HG02610 (cell line): ENCODE data around the gene ATF3.

ENCODE experiments used
- ATAC-seq: cut with Tn5 transposase; IDR thresholded peaks from one replicate; pipeline ENCODE4 v1.9.1; 2021; ENCODE audit warnings: mild to moderate bottlenecking, moderate library complexity; ENCODE audit not compliant: unreplicated experiment

Gene ATF3

GRCh38 chr1:212607913-212608391 is 609 bp upstream of the ATF3 start:
- peak; percentile 3 for ATAC-seq

GRCh38 chr1:212608959-212609700 is 569 bp downstream of the ATF3 start:
- ATAC-seq = no peak

GRCh38 chr1:212609701-212610574 is 1.4 kb downstream of the ATF3 start:
- ATAC-seq = no peak

- no peak for ATAC-seq
These were observed 2.0 kb downstream of the ATF3 start for GRCh38 chr1:212610575-212610967.

GRCh38 chr1:212611000-212611948 is 2.7 kb downstream of the ATF3 start:
- no peak for ATAC-seq

GRCh38 chr1:212612041-212612961 is 3.7 kb downstream of the ATF3 start:
- no peak for ATAC-seq

GRCh38 chr1:212613440-212614335 is 5.1 kb downstream of the ATF3 start:
- ATAC-seq = no peak

GRCh38 chr1:212614453-212615200 is 6.1 kb downstream of the ATF3 start:
- no peak for ATAC-seq

GRCh38 chr1:212615201-212615470 is 6.6 kb downstream of the ATF3 start:
- ATAC-seq = no peak

- no peak for ATAC-seq
These were observed 10.1 kb downstream of the ATF3 start for GRCh38 chr1:212618466-212619210.

GRCh38 chr1:212620293-212620692 is 11.7 kb downstream of the ATF3 start:
- ATAC-seq = no peak

GRCh38 chr1:212621043-212621948 is 12.7 kb downstream of the ATF3 start:
- no peak for ATAC-seq

- no peak for ATAC-seq
These were observed 13.4 kb downstream of the ATF3 start for GRCh38 chr1:212621949-212622305.

GRCh38 chr1:212622467-212622866 is 13.9 kb downstream of the ATF3 start:
- ATAC-seq = no peak

- ATAC-seq = no peak
These were observed 14.3 kb downstream of the ATF3 start for GRCh38 chr1:212622906-212623305.

- ATAC-seq = no peak
These were observed 15.0 kb downstream of the ATF3 start for GRCh38 chr1:212623603-212624002.
